ENCODE measurements around the gene RBFOX1.

- TF ChIP-seq, protein P1, sequence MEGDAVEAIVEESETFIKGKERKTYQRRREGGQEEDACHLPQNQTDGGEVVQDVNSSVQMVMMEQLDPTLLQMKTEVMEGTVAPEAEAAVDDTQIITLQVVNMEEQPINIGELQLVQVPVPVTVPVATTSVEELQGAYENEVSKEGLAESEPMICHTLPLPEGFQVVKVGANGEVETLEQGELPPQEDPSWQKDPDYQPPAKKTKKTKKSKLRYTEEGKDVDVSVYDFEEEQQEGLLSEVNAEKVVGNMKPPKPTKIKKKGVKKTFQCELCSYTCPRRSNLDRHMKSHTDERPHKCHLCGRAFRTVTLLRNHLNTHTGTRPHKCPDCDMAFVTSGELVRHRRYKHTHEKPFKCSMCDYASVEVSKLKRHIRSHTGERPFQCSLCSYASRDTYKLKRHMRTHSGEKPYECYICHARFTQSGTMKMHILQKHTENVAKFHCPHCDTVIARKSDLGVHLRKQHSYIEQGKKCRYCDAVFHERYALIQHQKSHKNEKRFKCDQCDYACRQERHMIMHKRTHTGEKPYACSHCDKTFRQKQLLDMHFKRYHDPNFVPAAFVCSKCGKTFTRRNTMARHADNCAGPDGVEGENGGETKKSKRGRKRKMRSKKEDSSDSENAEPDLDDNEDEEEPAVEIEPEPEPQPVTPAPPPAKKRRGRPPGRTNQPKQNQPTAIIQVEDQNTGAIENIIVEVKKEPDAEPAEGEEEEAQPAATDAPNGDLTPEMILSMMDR (IDR thresholded peaks at IDR 0.05) = no peak
- TF ChIP-seq POLR2A (IDR thresholded peaks at IDR 0.05) = no peak
These were observed 169.2 kb downstream of the RBFOX1 start for GRCh38 chr16:7501868-7502267.

Measured in ovary (tissue), 3 donors.